ENCODE measurements around the gene RNF121. TPM values are rescaled to one million over a fixed set of nuclear protein-coding genes. Genes with fewer than 3 reads are reported as not detected.
A peak's percentile ranks its signal among the peaks of the same experiment; 100 is the strongest.
"Not testable (repeated sequence)": the region's sequence is repeated elsewhere in the genome, so short reads cannot be mapped to it uniquely, and the experiment has no call there.

The RNF121 gene
- total RNA-seq (10 to 100 TPM; 25.2 to 34.6 (median 25.3) TPM), polyA plus RNA-seq (10 to 100 TPM in 2 of 3 donors, 1 to 10 TPM in 1; 7.2 to 27.2 (median 11.3) TPM)

DNA sequence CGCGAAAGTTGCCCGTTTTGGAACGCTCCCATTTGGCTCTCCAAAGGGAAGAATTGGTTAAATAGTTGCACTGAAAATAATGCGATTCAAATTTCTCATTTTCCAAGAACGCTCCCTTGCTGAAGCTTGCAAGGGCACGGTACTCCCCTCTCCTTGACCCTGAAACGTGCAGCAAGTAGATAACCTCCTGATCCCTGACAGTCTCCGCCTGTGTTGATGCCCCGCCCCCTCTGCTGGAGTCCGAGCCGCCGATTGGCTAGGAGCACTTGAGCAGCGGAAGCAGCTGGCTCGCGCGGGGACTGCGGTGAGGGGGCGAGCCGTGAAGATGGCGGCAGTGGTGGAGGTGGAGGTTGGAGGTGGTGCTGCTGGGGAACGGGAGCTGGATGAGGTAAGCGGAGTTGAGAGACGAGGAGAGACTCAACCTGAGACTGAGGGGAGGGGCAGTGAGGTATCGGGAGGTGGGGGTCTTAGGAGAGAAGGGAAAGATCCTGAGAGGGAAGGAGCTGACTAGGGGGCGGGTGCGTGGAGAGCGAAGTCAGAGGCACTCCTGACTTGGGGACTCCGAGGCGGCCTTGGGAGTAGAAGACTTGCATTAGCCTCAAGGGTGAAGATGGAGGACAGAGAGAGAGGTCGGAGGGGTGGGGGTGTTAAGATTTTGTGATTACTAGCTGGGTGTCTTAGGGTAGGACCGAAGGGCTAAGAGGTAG lies at the start of gene RNF121:
Gene RNF121, plus strand, starts transcription at position 310 of the 707 bp plus-strand sequence. Its CDS starts 16 bp downstream, at position 326.
- WGBS, 2 donors = 0% methylated on average over 32 of the region's 32 CpGs
- peak; percentile 98 for DNase-seq
- H3K9me3 ChIP-seq = no peaks in the 10 kb centered on the region
- peak within 1 kb of the TSS; percentile 83 to 91 (median 86) for H3K27ac ChIP-seq
- intact Hi-C loops (cut with DNase I) = loop anchor here (1.0 to 5.0 kb wide), 2 partner anchors 183 to 293 kb away; partner anchors contain the start of genes ANAPC15 and INPPL1
- no peaks in the 10 kb centered on the region for H3K27me3 ChIP-seq
- peaks cover 0 to 9% (median 0%) of the 10 kb centered on the region in 4 donors for H3K36me3 ChIP-seq
- peak within 1 kb of the TSS; percentile 65 to 93 (median 80) for H3K4me3 ChIP-seq
- no peak for TF ChIP-seq EP300 (IDR thresholded peaks at IDR 0.05)
- TF ChIP-seq, protein P1, sequence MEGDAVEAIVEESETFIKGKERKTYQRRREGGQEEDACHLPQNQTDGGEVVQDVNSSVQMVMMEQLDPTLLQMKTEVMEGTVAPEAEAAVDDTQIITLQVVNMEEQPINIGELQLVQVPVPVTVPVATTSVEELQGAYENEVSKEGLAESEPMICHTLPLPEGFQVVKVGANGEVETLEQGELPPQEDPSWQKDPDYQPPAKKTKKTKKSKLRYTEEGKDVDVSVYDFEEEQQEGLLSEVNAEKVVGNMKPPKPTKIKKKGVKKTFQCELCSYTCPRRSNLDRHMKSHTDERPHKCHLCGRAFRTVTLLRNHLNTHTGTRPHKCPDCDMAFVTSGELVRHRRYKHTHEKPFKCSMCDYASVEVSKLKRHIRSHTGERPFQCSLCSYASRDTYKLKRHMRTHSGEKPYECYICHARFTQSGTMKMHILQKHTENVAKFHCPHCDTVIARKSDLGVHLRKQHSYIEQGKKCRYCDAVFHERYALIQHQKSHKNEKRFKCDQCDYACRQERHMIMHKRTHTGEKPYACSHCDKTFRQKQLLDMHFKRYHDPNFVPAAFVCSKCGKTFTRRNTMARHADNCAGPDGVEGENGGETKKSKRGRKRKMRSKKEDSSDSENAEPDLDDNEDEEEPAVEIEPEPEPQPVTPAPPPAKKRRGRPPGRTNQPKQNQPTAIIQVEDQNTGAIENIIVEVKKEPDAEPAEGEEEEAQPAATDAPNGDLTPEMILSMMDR (IDR thresholded peaks at IDR 0.05) = no peak
- peak; percentile 62 to 71 for TF ChIP-seq POLR2A (IDR thresholded peaks at IDR 0.05)
- TF ChIP-seq POLR2AphosphoS5 (IDR thresholded peaks at IDR 0.05) = peak in 3 of 4 donors; percentile 31 to 84 (median 81)
- peaks cover 0 to 44% (median 34%) of the 10 kb centered on the region in 4 donors for H3K4me1 ChIP-seq

DNA sequence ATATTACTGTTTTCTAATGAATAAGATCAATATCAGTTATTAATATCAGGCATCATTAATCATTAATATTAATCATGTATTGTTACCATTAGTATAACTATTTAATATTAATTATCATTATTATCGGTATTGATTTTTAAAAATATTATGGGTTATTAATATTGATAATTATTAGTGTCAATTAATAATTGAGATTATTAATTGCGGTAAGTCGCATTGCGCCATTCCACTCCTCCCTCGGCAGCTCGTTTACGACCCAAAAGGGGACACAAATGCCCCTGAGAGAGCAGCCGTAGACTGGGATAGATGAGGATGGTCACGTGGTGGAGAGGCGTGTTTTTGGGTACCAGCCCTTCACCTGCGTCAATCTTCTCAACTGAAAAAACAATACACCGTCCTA lies 43.0 kb upstream of the RNF121 start:
- H3K27ac ChIP-seq; H3K36me3 ChIP-seq; H3K4me1 ChIP-seq; H3K4me3 ChIP-seq; H3K9me3 ChIP-seq; H3K27me3 ChIP-seq; DNase-seq; intact Hi-C loops (cut with DNase I): not testable (repeated sequence)
- 95 to 97% methylated on average over 12 of the region's 12 CpGs for WGBS, 2 donors

DNA sequence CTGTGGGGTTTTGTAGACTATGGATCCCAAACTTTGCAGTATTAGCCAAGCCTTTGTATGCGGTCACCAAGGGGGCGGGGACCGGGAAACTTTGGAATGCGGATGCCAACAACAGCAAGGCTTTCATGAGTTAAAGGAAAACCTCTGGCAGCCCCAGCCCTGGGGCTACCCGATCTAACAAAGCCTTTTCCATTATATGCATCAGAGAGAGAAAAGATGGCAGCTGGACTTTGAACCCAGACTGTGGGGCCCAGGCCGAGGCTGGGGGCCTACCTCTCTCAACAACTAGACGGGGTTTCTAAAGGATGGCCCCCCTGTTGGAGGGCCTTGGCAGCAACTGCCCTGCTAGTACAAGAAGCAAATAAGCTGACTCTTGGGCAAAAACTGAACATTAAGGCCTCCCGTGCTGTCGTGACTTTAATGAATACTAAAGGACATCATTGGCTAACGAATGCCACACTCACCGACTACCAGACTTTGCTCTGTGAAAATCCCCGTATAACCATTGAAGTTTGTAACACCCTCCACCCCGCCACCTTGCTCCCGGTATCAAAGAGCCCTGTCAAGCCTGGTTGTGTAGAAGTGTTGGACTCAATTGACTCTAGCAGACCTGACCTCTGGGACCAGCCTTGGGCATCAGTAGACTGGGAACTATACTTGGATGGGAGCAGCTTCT lies 40.4 kb upstream of the RNF121 start:
- whole genome bisulfite sequencing, 2 donors = 87 to 92% methylated on average over 14 of the region's 14 CpGs
- DNase-seq; H3K27me3 ChIP-seq; H3K4me1 ChIP-seq; H3K27ac ChIP-seq; intact Hi-C loops (cut with DNase I); H3K9me3 ChIP-seq; H3K36me3 ChIP-seq; H3K4me3 ChIP-seq: not testable (repeated sequence)

DNA sequence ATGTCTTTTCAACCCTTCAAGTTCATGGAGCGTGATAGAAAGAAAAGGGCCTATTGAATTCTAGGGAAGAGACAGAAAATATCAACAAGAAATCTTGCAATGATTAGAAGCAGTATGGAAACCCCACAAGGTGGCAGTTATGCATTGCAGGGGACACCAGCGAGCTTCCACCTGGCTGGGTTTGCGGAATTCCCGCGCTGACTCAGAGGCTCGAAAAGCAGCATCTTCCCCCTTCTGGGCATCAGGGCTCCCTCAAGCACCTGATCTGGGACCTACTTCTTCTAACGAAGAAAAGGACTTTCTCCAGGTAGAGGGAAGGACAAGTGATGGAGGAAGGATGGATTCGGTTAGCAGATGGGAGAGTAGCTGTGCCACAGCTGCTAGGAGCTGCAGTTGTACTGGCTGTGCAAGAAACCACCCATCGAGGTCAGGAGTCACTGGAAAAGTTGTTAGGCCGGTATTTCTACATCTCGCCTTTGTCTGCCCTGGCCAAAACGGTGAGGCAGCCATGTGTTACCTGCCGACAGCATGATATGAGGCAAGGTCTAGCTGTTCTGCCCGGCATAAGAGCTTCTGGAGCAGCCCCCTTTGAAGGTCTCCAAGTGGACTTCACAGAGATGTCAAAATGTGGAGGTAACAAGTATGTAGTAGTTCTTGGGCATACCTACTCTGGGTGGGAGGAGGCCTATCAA lies 39.5 kb upstream of the RNF121 start:
- H3K27ac ChIP-seq; H3K4me3 ChIP-seq; H3K9me3 ChIP-seq; H3K4me1 ChIP-seq; DNase-seq; H3K27me3 ChIP-seq; H3K36me3 ChIP-seq; intact Hi-C loops (cut with DNase I): not testable (repeated sequence)
- WGBS, 2 donors = 70 to 92% methylated on average over 14 of the region's 14 CpGs

DNA sequence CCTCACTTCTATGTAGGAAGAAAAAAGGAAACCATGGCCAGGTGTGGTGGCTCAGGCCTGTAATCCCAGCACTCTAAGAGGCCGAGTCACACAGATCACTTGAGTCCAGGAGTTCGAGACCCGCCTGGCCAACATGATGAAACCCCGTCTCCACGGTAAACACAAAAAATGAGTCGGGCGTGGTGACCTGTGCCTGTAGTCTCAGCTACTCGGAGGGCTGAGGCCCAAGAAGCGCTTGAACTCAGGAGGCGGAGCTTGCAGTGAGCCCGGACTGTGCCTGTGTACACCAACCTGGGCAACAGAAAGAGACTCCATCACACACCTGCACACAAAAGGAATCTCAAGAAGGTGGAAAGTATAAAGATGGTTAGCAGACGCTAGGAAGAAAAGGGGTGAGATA lies 32.9 kb upstream of the RNF121 start:
- Histone ChIP-seq H3K4me1 (no peaks in the 10 kb centered on the region), H3K27me3 (no peaks in the 10 kb centered on the region), H3K27ac (no peak overlapping the region), H3K4me3 (no peak overlapping the region), H3K9me3 (no peaks in the 10 kb centered on the region), H3K36me3 (peaks cover 0 to 6% (median 0%) of the 10 kb centered on the region in 4 donors)
- TF ChIP-seq POLR2AphosphoS5 (IDR thresholded peaks at IDR 0.05) (no peak), POLR2A (IDR thresholded peaks at IDR 0.05) (no peak), EP300 (IDR thresholded peaks at IDR 0.05) (no peak)
- TF ChIP-seq, protein P1 (IDR thresholded peaks at IDR 0.05) = no peak
- DNase-seq = no peak
- intact Hi-C loops (cut with DNase I) = no loop called here
- WGBS, 2 donors = 96% methylated on average over 12 of the region's 12 CpGs

DNA sequence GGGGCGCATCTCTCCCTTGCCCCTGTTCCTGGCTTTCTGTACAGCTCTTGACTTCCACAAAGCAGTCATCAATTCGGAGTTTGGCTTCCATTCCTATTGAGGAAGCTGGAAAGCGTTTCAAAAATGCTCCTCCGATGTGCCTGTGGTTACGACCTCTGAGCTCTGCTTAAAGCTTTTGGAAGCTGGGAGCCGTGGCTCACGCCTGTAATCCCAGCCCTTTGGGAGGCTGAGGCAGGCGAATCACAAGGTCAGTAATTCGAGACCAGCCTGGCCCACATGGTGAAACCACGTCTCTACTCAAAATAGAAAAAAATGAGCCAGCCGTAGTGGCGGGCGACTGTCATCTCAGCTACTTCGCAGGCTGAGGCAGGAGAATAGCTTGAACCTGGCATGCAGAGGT lies 27.7 kb upstream of the RNF121 start:
- DNase-seq; H3K4me3 ChIP-seq; H3K4me1 ChIP-seq; H3K27me3 ChIP-seq; H3K9me3 ChIP-seq; intact Hi-C loops (cut with DNase I); H3K27ac ChIP-seq: not testable (repeated sequence)
- peaks cover 0 to 17% (median 0%) of the 10 kb centered on the region in 4 donors for H3K36me3 ChIP-seq
- WGBS, 2 donors = 90 to 93% methylated on average over 14 of the region's 14 CpGs
